Measurements from ENCODE around the gene ELAVL1. TPM values are rescaled to one million over a fixed set of nuclear protein-coding genes. Genes with fewer than 3 reads are reported as not detected.

The ELAVL1 gene
- total and polyA plus RNA-seq, 9 of the 15 experiments (the other 6 are each of a cell fraction or from before 2014, with no cell fraction given): 4.3 to 172 (median 69.2) TPM

GRCh38 chr19:7914598-7915045 is 90.8 kb downstream of the ELAVL1 start, which contains the start of gene TGFBR3L (continued):
- no peak for TF ChIP-seq ZC3H11A (IDR thresholded peaks at IDR 0.05; ENCODE audit: low read depth, low read length)

GRCh38 chr19:7914099-7914498 is 91.3 kb downstream of the ELAVL1 start:
- in situ Hi-C loops (cut with MboI) (no loop called here), intact Hi-C loops (cut with micrococcal nuclease) (no loop called here)
- no peak overlapping the region for H3K4me3 ChIP-seq
- 0 out of 4 replicates have a peak overlapping the region, but pooled peaks of 1 of the 2 experiments have one; percentile 48 for H3K9ac ChIP-seq (ENCODE audit: insufficient read depth in 1 of 2, low read depth in 2 of 2, low read length in 2 of 2)
- peaks cover 7% of the 10 kb centered on the region for H3K79me2 ChIP-seq (ENCODE audit: control insufficient read depth, insufficient read depth, low read length)
- H3K36me3 ChIP-seq (ENCODE audit: control insufficient read depth, insufficient read depth, low read length): peaks cover 42% of the 10 kb centered on the region; the same call in 1 of the 3 replicates
- no peaks in the 10 kb centered on the region for H3K27me3 ChIP-seq (ENCODE audit: control insufficient read depth in 2 of 2, insufficient read depth in 2 of 2, low read length in 2 of 2)
- DNase-seq (ENCODE audit: extremely low read depth in 1 of 4, low spot score in 3 of 4): no peak
- CTCF ChIA-PET (ENCODE audit: low intra/inter-chr PET ratio): interaction anchor here (0.6 kb wide), 1 partner anchor 407 kb away, joined by 3 read pairs; the partner anchor contains the start of gene NDUFA7
- POLR2A ChIA-PET: interaction anchor here (1.3 kb wide), 1 partner anchor 17 kb away, joined by 3 read pairs; no protein-coding TSS in a partner anchor
- 42% methylated on average over 11 of the region's 12 CpGs for WGBS (ENCODE audit: insufficient coverage, low coverage, missing lambda C conversion rate)
- no peaks in the 10 kb centered on the region for H3K9me1 ChIP-seq (ENCODE audit: control insufficient read depth, insufficient read depth, low read length)
- ATAC-seq: no peak
- no peaks in the 10 kb centered on the region for H4K20me1 ChIP-seq (replicated peaks; ENCODE audit: control insufficient read depth, insufficient read depth, low read length)
- no TSS peak for BruUV-seq (replicated peaks)
- peaks cover 6 to 81% of the 10 kb centered on the region in 2 experiments; a peak in 4 of 5 replicates for H3K4me1 ChIP-seq (replicated peaks in 1 of 2; ENCODE audit: control insufficient read depth in 2 of 2, insufficient read depth in 2 of 2, low read length in 2 of 2)
- H3K27ac ChIP-seq (ENCODE audit: extremely low read depth, low read depth, low read length): no peak overlapping the region
- H3K9me3 ChIP-seq (replicated peaks; ENCODE audit: control insufficient read depth, insufficient read depth, low read depth, low read length): no peaks in the 10 kb centered on the region
- no peak overlapping the region for H2AFZ ChIP-seq (ENCODE audit: low read depth, low read length)
- no peak overlapping the region for H3K4me2 ChIP-seq (ENCODE audit: insufficient read depth, low read length)
- no peak for FAIRE-seq
- TF ChIP-seq E2F5 (CRISPR knock-in tag; IDR thresholded peaks at IDR 0.05) (no peak), AFF4 (CRISPR knock-in tag; IDR thresholded peaks at IDR 0.05) (no peak), HOMEZ (CRISPR knock-in tag; IDR thresholded peaks at IDR 0.05) (no peak), SUPT5H (IDR thresholded peaks at IDR 0.05) (0 out of 2 replicates have a peak, but pooled peaks have one; percentile 20), SRSF1 (IDR thresholded peaks at IDR 0.05; ENCODE audit: low read depth, low read length) (no peak), ZKSCAN8 (CRISPR knock-in tag; IDR thresholded peaks at IDR 0.05) (no peak), FOXJ2 (tag; IDR thresholded peaks at IDR 0.05) (no peak), POLR2G (IDR thresholded peaks at IDR 0.05; ENCODE audit: low read depth, low read length) (peak; percentile 68), RBFOX2 (IDR thresholded peaks at IDR 0.05; ENCODE audit: low read depth, low read length) (0 out of 2 replicates have a peak, but pooled peaks have one; percentile 21), E2F8 (IDR thresholded peaks at IDR 0.05; ENCODE audit: low read depth, partially characterized antibody) (no peak)
